ELF-1 (cell line): ENCODE results near the gene CX3CL1.
A peak's percentile ranks its signal among the peaks of the same experiment; 100 is the strongest.

Source experiments
- DNase-seq: peaks from one replicate; pipeline ENCODE4 v3.0.0-alpha.2; 2016; ENCODE audit warnings: low read depth, low spot score

CX3CL1 gene

GRCh38 chr16:57405097-57405496 lies 32.8 kb downstream of the CX3CL1 start:
- DNase-seq = no peak

- no peak for DNase-seq
Observed at GRCh38 chr16:57406881-57407280, 34.6 kb downstream of the CX3CL1 start.

- no peak for DNase-seq
Observed at GRCh38 chr16:57407521-57408353, 35.4 kb downstream of the CX3CL1 start.

GRCh38 chr16:57409065-57409464 lies 36.8 kb downstream of the CX3CL1 start:
- DNase-seq = no peak

- peak; percentile 73 for DNase-seq
Observed at GRCh38 chr16:57409870-57410587, 37.7 kb downstream of the CX3CL1 start.

GRCh38 chr16:57411362-57411976 lies 39.2 kb downstream of the CX3CL1 start:
- no peak for DNase-seq

GRCh38 chr16:57412584-57412983 lies 40.3 kb downstream of the CX3CL1 start:
- no peak for DNase-seq

- no peak for DNase-seq
Observed at GRCh38 chr16:57413301-57413730, 41.0 kb downstream of the CX3CL1 start.

GRCh38 chr16:57413733-57414132 lies 41.4 kb downstream of the CX3CL1 start:
- no peak for DNase-seq

GRCh38 chr16:57416084-57416483 lies 43.8 kb downstream of the CX3CL1 start:
- no peak for DNase-seq

GRCh38 chr16:57419506-57419905 lies 47.2 kb downstream of the CX3CL1 start:
- DNase-seq = no peak

GRCh38 chr16:57422026-57422944 lies 50.0 kb downstream of the CX3CL1 start:
- DNase-seq = peak; percentile 40

- DNase-seq = no peak
Observed at GRCh38 chr16:57423152-57423551, 50.9 kb downstream of the CX3CL1 start.

- DNase-seq = no peak
Observed at GRCh38 chr16:57424583-57424982, 52.3 kb downstream of the CX3CL1 start.

- DNase-seq = no peak
Observed at GRCh38 chr16:57426356-57426755, 54.1 kb downstream of the CX3CL1 start.

- no peak for DNase-seq
Observed at GRCh38 chr16:57427307-57427706, 55.0 kb downstream of the CX3CL1 start.

- no peak for DNase-seq
Observed at GRCh38 chr16:57427824-57428223, 55.5 kb downstream of the CX3CL1 start.

GRCh38 chr16:57430955-57431354 lies 58.7 kb downstream of the CX3CL1 start:
- DNase-seq = no peak

- no peak for DNase-seq
Observed at GRCh38 chr16:57432505-57432904, 60.2 kb downstream of the CX3CL1 start.

- no peak for DNase-seq
Observed at GRCh38 chr16:57432989-57433388, 60.7 kb downstream of the CX3CL1 start.

GRCh38 chr16:57434003-57434402 lies 61.7 kb downstream of the CX3CL1 start:
- no peak for DNase-seq
